Erythroblast (primary cell): ENCODE measurements around the gene TRAPPC6A.

Experiments
- DNase-seq, 2 experiments: peaks; one replicate each; lab custom pipeline; 2025; lab: John Stamatoyannopoulos, UW
- GATA1 ChIP-seq: IDR thresholded peaks from 2 replicates; pipeline ENCODE4 v1.6.1; 2011; ENCODE audit warnings: low read depth, mild to moderate bottlenecking, control low read depth, low read length, moderate library complexity
- POLR2A ChIP-seq: IDR thresholded peaks from 2 replicates; pipeline ENCODE4 v1.6.1; 2011; ENCODE audit warnings: mild to moderate bottlenecking, low read length

Gene TRAPPC6A

GRCh38 chr19:45153339-45154063 is 24.5 kb downstream of the TRAPPC6A start:
- TF ChIP-seq POLR2A (no peak), GATA1 (no peak)

DNA sequence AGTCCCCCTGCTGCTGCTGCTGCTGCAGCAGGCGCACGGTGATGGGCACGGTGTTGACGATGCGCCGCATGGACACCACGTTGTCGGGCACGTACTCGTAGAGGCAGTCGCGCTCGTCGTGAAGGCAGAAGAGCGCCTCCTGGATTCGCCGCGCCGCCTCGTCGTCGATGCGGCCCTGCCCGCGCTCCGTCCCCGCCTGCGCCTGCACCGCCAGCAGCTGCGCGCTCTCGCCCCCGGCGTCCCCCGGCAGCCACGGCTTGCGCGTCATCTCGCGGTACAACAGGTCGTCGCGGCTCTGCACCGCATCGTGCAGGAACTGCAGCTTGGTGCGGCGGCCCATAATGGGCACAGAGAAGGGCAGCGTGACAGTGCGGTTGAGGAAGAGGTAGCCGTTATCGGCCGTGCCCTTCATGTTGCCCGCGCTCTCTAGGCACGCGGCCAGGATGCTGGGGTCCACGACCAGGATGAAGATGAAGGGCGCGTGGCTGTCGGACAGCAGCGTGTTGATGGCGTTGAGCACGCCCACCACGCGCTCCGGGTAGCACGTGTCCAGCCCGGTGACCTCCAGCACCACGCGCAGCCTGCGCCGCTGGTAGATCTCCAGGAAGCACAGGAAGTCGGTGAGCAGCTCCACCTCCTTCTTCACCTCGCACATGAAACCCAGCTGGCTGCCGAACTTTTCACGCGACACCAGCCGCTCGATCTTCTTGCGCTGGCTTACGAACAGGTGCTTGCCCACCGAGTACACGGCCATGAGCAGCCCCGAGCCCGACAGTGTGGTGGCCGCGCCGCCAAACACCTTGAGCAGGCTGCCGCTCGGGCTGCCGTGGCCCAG is 25.3 kb downstream of the TRAPPC6A start:
- no peak for TF ChIP-seq GATA1
- TF ChIP-seq POLR2A = no peak
- DNase-seq = peak; percentile 53 to 69

More at GRCh38 chr19:45153339-45154063, 24.5 kb downstream of the TRAPPC6A start:
- DNase-seq = peak; percentile 45 to 50

DNA sequence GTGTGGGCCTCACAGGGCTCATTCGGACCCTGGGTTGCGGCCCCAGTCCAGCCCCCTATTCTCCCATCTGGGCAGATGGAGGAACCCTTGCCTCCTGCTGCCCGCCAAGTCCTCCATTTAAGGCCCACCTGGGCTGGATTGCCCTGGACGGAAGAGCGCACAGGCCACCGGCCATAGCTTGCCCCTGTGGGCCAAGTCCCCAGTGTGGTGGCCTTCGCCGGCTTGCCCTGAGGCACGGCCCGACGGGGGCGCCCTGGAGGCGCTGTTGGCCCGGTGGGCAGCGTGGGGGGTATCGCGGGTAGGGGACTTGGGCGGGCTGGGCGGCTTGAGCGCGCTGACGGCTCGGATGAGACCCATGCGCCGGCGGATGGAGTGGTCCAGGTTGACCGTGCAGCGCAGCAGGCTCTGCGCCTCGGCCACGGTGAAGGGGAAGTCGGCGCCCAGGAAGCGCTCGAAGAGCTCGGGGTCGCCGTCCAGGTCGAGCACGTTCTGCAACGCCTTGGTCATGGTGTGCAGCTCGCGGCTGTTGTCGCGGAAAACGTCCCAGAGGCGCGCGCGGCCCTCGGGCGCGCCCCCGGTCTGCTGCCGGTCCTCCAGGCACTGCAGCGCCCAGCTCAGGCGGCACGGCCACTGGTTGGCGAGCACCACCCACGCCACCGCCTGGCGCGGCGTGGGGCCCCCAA is 26.1 kb downstream of the TRAPPC6A start:
- TF ChIP-seq GATA1 (no peak), POLR2A (no peak)
- no peak for DNase-seq

DNA sequence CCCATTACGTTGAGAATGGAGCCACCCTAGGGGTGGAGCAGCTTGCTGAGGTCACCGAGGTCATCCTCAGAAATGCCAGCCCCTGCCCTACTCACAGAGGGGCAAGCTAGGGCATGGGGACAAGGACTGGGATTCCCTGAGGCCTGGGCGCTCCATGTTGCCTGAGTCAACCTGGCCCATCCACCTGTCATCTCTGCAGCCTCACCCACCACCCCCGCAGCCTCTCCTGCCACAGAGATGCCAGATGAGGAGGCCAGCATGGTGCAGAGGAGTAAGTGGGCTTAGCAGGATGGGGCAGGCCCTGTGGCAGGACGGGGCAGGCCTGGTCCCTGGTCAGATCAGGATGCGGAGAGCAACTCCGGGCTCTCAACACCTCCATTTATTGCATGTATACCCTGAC is 26.7 kb downstream of the TRAPPC6A start:
- no peak for DNase-seq

GRCh38 chr19:45150751-45151281 is 27.2 kb downstream of the TRAPPC6A start:
- TF ChIP-seq POLR2A (no peak), GATA1 (no peak)
- no peak for DNase-seq

More for the DNA sequence above, 26.7 kb downstream of the TRAPPC6A start:
- TF ChIP-seq GATA1 (no peak), POLR2A (no peak)

DNA sequence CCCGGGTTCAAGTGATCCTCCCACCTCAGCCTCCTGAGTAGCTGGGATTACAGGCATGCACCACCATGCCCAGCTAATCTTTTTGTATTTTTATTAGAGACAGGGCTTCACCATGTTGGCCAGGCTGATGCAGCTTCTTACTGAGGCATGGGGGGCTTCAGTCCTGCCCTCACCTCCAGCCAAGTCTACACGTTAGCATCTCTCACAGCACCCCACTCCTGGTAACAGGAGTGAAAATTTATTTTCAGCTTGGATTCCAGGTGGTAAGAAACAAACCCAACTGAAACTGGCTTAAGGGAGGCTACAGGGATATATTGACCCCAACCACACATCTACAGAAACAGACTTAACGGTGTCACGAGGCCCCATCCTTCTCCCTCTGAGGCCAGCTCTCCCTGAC is 27.9 kb downstream of the TRAPPC6A start:
- no peak for TF ChIP-seq GATA1
- no peak for TF ChIP-seq POLR2A
- DNase-seq = no peak

GRCh38 chr19:45149129-45149528 is 28.9 kb downstream of the TRAPPC6A start:
- no peak for TF ChIP-seq GATA1
- DNase-seq = no peak

GRCh38 chr19:45147835-45148676 is 30.0 kb downstream of the TRAPPC6A start:
- no peak for TF ChIP-seq POLR2A
- TF ChIP-seq GATA1 = no peak
- DNase-seq = no peak

DNA sequence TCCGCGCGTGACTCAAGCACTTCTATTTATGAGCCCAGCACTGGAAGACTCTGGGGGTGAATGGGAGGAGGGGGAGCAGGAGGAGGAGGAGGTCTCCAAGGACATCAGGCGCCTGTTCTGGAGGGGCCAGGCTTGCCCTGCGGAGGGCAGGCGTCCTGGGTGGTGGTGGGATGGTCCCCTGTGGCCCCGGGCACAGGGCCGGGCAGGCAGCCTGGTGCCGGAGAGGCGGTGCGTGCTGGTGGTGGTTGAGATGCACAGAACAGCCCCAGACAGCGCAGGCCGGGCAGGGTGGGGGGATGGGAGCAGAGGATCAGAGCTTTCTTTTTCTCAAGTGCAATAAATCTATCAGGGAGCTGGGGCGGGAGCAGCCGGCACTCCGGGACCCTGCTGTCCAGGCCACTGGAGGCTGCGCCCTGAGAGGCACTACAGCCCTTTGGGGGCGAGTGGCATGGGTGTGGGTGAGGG is 31.3 kb downstream of the TRAPPC6A start:
- TF ChIP-seq GATA1 = no peak
- no peak for TF ChIP-seq POLR2A
- no peak for DNase-seq

- no peak for TF ChIP-seq GATA1
- TF ChIP-seq POLR2A = no peak
- DNase-seq = no peak
Observed at GRCh38 chr19:45146251-45146650, 31.8 kb downstream of the TRAPPC6A start.

- no peak for DNase-seq
- TF ChIP-seq POLR2A (no peak), GATA1 (no peak)
Observed at GRCh38 chr19:45145270-45146189, 32.5 kb downstream of the TRAPPC6A start.
